ENCODE data around the gene YIPF4.
"Not testable (repeated sequence)": the region's sequence is repeated elsewhere in the genome, so short reads cannot be mapped to it uniquely, and the experiment has no call there.

YIPF4 gene

DNA sequence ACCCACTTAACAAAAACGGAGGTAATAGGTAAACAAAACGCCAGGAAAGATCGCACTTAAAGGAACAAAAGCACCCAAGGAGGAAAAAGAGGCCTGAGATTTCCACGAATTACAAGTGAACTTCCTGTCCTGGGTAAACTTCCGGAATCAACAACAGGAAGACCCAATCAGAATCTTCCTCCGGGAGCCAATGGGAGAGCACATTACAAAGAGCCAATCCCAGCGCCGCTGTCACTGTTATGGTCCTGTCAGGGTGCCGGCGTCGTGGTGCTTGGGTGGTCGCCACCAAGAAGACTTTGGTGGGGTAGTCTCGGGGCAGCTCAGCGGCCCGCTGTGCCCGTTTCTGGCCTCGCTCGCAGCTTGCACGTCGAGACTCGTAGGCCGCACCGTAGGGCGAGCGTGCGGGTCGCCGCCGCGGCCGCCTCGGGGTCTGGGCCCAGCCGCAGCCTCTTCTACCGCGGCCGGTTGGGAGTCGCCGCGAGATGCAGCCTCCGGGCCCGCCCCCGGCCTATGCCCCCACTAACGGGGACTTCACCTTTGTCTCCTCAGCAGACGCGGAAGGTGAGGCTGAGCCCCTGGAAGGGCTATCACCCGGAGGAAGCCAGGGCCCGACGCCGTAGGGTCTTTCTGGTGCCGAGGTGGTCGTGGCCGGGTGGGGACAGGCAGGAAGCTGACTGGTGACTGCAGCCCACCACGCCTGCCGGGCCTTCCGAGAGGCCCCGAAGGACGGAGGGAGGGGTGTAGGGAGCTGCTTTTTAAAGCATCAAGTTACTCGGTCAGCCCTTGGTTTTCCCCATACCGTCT lies at the start of gene YIPF4:
Gene YIPF4 (plus strand): TSS at position 231 of the 804 bp plus-strand sequence. CDS start 252 bp downstream, at position 483.
- DNase-seq, result peak; percentile 80 to 94

DNA sequence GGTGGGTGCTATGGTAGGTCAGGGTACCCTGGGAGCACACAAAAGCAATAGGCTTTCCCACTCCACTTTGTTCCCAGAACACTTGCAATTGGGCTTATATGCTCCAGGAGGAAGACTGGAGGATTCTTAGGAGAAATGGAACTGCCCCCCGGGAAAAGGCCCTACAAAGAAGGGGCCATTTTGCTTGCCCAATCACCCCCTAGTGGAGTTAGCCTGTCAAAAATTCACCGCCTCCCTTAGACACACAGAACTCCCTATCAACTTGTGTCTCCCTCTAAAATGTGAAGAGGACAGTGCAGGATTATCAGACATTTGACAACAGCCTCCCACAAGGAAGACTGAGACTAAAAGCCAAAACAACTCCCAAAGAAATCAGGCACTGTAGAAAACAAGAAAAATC lies 49.5 kb upstream of the YIPF4 start:
- no peak for DNase-seq

GRCh38 chr2:32229635-32230034 lies 48.1 kb upstream of the YIPF4 start:
- peak; percentile 41 to 73 for DNase-seq

DNA sequence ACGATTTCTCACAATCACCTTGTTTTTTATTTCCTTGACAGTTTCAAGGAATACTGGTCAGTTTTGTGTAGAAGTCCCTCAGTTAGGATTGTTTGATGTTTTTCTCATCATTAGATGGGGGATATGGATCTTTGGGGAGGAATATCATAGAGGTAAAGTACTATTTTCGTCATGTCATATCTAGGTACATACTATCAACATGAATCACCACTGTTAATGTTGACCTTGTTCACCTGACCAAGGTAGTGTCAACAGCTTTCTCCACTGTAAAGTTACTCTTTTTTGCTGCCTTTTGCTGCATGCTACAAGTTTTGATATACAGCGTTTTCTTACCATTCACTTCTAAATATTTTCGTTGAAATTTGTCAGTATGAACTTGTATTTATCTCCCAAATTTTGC lies 45.7 kb upstream of the YIPF4 start:
- no peak for DNase-seq

DNA sequence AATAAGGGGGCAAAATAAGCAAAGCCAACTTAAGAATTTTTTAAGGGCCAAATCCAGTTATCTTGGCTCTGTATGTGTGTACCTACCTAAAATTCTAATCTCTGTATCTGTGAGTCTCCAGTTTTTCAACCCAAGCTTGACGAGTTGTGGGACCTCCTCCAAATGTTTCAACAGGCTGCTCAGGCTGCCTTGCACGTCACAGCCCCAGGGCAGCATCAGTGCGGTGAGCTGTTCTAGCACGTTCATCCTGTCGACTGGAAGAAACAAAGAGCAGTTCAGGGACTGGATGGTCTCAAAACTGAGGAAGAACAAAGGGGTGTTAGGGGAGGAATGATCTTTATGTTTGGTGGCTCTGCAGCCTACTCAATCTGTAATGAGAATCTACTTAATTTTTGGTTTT lies 42.4 kb upstream of the YIPF4 start:
- no peak for DNase-seq

GRCh38 chr2:32237488-32237887 lies 40.2 kb upstream of the YIPF4 start:
- no peak for DNase-seq

GRCh38 chr2:32237996-32238395 lies 39.7 kb upstream of the YIPF4 start:
- DNase-seq, result no peak

- DNase-seq, result no peak
Observed at GRCh38 chr2:32242331-32242730, 35.4 kb upstream of the YIPF4 start.

DNA sequence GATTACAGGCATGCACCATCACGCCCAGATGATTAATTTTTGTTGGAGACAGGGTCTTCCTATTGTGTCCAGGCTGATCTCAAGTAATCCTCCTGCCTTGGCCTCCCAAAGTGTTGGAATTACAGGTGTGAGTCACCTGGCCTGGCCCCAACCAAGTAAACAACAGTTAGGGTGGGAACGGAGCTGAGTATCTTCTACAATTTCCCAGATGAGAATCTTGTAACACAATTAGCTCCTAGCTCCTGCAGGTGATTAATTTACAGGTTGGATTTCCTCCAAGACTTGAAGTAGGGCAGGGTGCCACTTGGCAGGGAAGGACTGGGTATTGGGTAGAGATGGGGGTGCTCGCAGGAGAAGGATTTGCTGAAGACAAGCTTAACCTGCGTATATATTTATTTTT lies 30.8 kb upstream of the YIPF4 start:
- DNase-seq, result no peak

DNA sequence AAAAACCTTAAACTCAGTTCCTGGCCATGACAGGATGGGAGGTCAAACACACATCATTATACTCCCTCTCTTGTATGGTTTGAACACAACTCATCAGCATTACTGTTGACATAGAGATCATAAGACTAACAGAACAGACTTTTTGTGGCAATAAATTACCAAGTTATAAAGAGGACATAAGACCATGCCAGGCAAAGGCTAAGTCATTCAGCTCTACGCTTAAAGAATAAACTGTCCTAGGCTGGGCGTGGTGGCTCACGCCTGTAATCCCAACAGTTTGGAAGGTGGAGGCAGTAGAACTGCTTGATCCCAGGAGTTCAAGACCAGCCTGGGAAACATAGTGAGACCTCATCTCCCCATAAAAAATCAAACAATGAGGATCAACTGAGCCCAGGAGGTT lies 29.4 kb upstream of the YIPF4 start:
- no peak for DNase-seq

- no peak for DNase-seq
Observed at GRCh38 chr2:32249731-32250236, 27.9 kb upstream of the YIPF4 start.

- no peak for DNase-seq
Observed at GRCh38 chr2:32250290-32250689, 27.4 kb upstream of the YIPF4 start.

GRCh38 chr2:32258242-32258641 lies 19.5 kb upstream of the YIPF4 start:
- DNase-seq, result no peak

- no peak for DNase-seq
Observed at GRCh38 chr2:32260376-32260775, 17.3 kb upstream of the YIPF4 start.

DNA sequence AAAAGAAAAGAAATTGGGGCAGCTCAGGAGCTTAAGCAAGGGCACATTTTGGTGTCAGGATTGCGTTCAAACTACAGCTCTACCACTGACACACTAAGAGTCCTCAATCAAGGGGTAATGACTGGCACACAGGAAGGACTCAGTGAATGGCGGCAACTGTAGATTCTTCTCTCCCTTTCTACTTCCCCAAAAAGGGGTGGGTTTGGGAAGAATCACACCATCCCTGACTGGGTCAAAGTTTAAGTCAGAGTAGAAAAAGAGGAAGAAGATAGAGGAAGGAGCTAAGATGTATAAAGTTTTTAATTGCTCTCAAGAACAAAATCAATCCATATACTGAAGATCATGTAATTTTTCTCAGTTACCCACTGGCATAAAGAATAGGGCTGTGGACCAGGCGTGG lies 15.6 kb upstream of the YIPF4 start:
- DNase-seq, result no peak

GRCh38 chr2:32264422-32265105 lies 13.1 kb upstream of the YIPF4 start, which contains the start of gene NLRC4:
TSS of gene NLRC4 (minus strand) at chr2:32264886. CDS start at chr2:32256775, 8,111 bp downstream.
- no peak for DNase-seq

DNA sequence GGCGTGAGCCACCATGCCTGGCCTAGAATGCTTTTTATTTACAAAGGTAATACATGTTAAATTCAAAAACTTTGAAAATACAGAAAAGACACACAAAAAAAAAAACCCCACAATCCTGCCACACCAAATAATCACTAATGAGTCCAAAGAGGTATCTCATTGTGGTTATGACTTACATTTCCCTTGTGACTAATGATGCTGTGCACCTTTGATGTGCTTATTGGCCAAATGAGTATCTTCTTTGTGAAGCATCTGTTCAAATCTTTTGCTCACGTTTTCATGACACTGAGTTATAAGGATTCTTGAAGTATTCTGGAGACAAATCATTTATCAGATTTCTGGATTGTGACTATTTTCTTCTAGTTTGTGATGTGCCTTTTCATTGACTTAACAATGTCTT lies 6.6 kb upstream of the YIPF4 start:
- DNase-seq, result no peak

- no peak for DNase-seq
Observed at GRCh38 chr2:32272279-32272678, 5.4 kb upstream of the YIPF4 start.

DNA sequence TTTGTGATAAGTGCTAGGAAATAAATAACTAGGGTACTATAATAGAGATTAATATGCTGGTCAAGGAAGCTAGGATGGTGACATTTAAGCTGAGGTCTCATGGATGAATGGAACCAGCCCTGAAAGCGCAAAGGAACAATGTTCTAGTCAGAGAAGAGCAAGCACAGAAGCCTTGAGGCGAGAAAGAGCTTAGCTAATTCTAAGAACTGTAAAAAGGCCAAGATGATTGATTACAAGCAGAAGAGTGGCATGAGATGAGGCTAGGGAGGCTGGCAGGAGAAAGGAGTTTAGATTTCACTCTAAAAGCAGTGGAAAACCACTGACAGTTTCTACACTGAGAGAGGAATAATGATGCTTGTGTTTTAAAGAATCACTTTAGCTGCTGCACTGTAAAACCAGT lies 3.4 kb upstream of the YIPF4 start:
- no peak for DNase-seq

GRCh38 chr2:32275790-32276189 lies 1.9 kb upstream of the YIPF4 start:
- not testable (repeated sequence) for DNase-seq

DNA sequence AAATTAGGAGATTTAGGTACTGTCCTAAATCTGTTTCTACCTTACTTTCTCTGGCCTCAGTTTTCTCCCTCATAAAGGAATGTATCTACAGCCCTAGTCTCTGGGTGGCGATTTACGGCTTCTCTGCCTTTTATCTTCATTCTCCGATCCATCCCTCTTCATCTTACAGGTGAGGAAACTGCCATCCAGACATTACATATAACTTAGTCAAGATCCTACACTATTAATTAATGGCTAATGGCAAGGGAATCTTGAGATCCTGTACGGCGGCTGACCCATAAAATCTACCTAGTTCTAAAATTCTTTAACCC lies 386 bp upstream of the YIPF4 start:
- DNase-seq, result no peak

- no peak for DNase-seq
Observed at GRCh38 chr2:32278478-32278853, 762 bp downstream of the YIPF4 start.

DNA sequence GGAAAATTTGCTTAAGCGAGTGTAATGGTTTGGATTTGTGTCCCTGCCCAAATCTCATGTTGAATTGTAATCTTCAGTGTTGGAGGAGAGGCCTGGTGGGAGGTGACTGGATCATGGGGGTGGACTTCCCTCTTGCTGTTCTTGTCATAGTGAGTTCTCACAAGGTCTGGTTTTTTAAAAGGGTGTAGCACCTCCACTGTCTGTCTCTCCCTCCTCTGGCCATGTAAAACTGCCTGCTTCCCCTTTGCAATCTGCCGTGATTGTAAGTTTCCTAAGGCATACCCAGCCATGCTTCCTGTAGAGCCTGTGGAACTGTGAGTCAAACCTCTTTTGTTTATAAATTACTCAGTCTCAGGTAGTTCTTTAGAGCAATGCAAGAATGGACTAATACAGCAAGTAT lies 6.6 kb downstream of the YIPF4 start:
- no peak for DNase-seq
